ENCODE results near the gene PNCK. TPM values are rescaled to one million over a fixed set of nuclear protein-coding genes. Genes with fewer than 3 reads are reported as not detected.
"Not testable (repeated sequence)": the region's sequence is repeated elsewhere in the genome, so short reads cannot be mapped to it uniquely, and the experiment has no call there.

Gene PNCK
- total RNA-seq, 4 donors from 2014 or later: 0.83 TPM; not detected in 3

- WGBS, 2 donors: 87 to 96% methylated on average over 3 to 4 of the region's 12 CpGs
- H3K27ac ChIP-seq: peak overlapping the region in 2 of 3 donors; percentile 29 to 36
These were observed 31.2 kb upstream of the PNCK start for GRCh38 chrX:153704631-153705402.

GRCh38 chrX:153704021-153704526 lies 30.5 kb upstream of the PNCK start:
- H3K27me3 ChIP-seq: no peaks in the 10 kb centered on the region
- H3K9me3 ChIP-seq: no peaks in the 10 kb centered on the region
- 56 to 69% methylated on average over 6 to 18 of the region's 18 CpGs for WGBS, 2 donors
- no peak overlapping the region for H3K4me3 ChIP-seq (replicated peaks in 1 of 3)
- intact Hi-C loops (cut with DNase I): no loop called here
- H3K36me3 ChIP-seq: peaks cover 0 to 12% of the 10 kb centered on the region in 2 donors
- peaks cover 3 to 26% of the 10 kb centered on the region in 2 donors for H3K4me1 ChIP-seq
- peak overlapping the region in 1 of 3 donors; percentile 36 for H3K27ac ChIP-seq
- TF ChIP-seq CTCF (IDR thresholded peaks at IDR 0.05): no peak
- TF ChIP-seq POLR2A (IDR thresholded peaks at IDR 0.05): no peak
- peak; percentile 73 to 79 for DNase-seq

More at GRCh38 chrX:153704631-153705402, 31.2 kb upstream of the PNCK start:
- H3K9me3 ChIP-seq; H3K27me3 ChIP-seq; H3K4me3 ChIP-seq (replicated peaks in 1 of 3); intact Hi-C loops (cut with DNase I): not testable (repeated sequence)
- peak; percentile 52 to 55 for DNase-seq
- H3K36me3 ChIP-seq: peaks cover 0 to 12% of the 10 kb centered on the region in 2 donors
- peaks cover 3 to 26% of the 10 kb centered on the region in 2 donors for H3K4me1 ChIP-seq

DNA sequence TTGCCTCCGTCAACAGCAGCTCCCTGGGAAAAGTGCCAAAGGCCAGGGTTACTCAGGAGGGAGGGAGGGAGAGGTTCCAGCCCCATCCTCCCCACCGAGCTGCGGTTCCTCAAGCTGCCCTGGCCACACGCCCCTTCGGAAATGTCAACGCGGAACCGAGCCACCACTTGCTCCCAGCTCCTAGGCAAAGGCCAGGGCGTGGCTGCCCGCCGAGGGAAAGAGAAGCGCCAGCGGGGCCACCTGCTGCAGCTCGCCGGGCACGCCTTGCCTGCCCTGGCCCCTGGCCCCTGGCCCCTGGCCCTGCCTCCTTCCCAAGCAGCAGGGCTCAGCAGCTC lies 29.4 kb upstream of the PNCK start:
- no CpG with 5 or more reads among the region's 16 CpGs for WGBS, 2 donors
- no peaks in the 10 kb centered on the region for H3K9me3 ChIP-seq
- H3K4me1 ChIP-seq: peaks cover 3 to 20% of the 10 kb centered on the region in 2 donors
- H3K27me3 ChIP-seq: no peaks in the 10 kb centered on the region
- no peak for TF ChIP-seq POLR2A (IDR thresholded peaks at IDR 0.05)
- intact Hi-C loops (cut with DNase I): no loop called here
- peaks cover 0 to 12% of the 10 kb centered on the region in 2 donors for H3K36me3 ChIP-seq
- no peak overlapping the region for H3K27ac ChIP-seq
- no peak for DNase-seq
- no peak overlapping the region for H3K4me3 ChIP-seq (replicated peaks in 1 of 3)

DNA sequence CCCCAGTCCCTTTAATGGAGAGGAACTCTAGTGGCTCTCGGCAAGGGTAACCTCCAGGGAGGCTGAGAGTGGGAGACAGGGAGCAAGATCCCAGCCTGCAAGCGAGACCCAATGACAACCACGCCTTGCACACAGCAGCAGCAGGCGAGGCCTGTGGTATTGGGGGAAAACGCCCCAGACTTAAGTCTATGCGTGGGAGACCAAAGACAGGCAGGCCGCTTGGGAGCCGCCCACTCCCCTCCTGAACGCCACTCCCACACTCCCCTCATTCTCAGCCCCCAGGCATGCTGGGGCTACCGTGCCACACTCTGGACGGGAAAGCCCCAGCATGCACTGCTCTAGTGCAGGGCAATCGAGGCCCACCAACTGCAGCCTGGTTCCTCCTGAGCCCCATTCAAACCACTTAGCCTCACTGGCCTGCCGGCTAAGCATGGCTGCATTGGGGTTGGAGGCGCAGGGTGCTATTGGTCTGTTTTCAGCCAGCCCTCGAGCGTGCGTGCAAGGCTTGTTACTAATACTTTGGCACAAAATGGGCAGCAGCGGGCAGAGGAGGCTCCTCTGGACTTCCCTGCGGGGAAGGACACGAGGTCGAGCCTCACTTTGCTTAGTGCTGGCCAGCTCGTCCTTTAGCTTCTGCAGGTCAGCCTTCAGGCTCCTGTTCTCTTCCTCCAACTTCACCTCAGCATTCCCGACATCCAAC lies 28.9 kb upstream of the PNCK start:
- no peak for DNase-seq
- intact Hi-C loops (cut with DNase I): no loop called here
- H3K4me3 ChIP-seq (replicated peaks in 1 of 3): no peak overlapping the region
- TF ChIP-seq POLR2A (IDR thresholded peaks at IDR 0.05): no peak
- TF ChIP-seq CTCF (IDR thresholded peaks at IDR 0.05): no peak
- H3K4me1 ChIP-seq: peaks cover 3 to 20% of the 10 kb centered on the region in 2 donors
- 92 to 94% methylated on average over 9 to 23 of the region's 23 CpGs for WGBS, 2 donors
- H3K27me3 ChIP-seq: no peaks in the 10 kb centered on the region
- no peak overlapping the region for H3K27ac ChIP-seq
- H3K36me3 ChIP-seq: peaks cover 0 to 12% of the 10 kb centered on the region in 2 donors
- H3K9me3 ChIP-seq: no peaks in the 10 kb centered on the region

GRCh38 chrX:153701706-153702105 lies 28.1 kb upstream of the PNCK start:
- Histone ChIP-seq H3K36me3 (peaks cover 0 to 12% of the 10 kb centered on the region in 2 donors), H3K27ac (no peak overlapping the region), H3K9me3 (no peaks in the 10 kb centered on the region), H3K4me1 (peaks cover 3 to 20% of the 10 kb centered on the region in 2 donors), H3K4me3 (replicated peaks in 1 of 3) (no peak overlapping the region), H3K27me3 (no peaks in the 10 kb centered on the region)
- 96 to 100% methylated on average over 2 to 9 of the region's 12 CpGs for WGBS, 2 donors
- intact Hi-C loops (cut with DNase I): no loop called here
- no peak for DNase-seq
- TF ChIP-seq CTCF (IDR thresholded peaks at IDR 0.05) (no peak), POLR2A (IDR thresholded peaks at IDR 0.05) (no peak)

GRCh38 chrX:153700967-153701366 lies 27.4 kb upstream of the PNCK start:
- no peak for DNase-seq
- Histone ChIP-seq H3K9me3 (no peaks in the 10 kb centered on the region), H3K27ac (no peak overlapping the region), H3K27me3 (no peaks in the 10 kb centered on the region), H3K4me3 (replicated peaks in 1 of 3) (no peak overlapping the region), H3K4me1 (peaks cover 3 to 20% of the 10 kb centered on the region in 2 donors), H3K36me3 (peaks cover 0 to 12% of the 10 kb centered on the region in 2 donors)
- 93 to 100% methylated on average over 1 to 3 of the region's 6 CpGs for WGBS, 2 donors
- no peak for TF ChIP-seq CTCF (IDR thresholded peaks at IDR 0.05)
- no peak for TF ChIP-seq POLR2A (IDR thresholded peaks at IDR 0.05)
- intact Hi-C loops (cut with DNase I): no loop called here
